Activated CD4-positive, alpha-beta T cell treated with anti-CD3 and anti-CD28 coated beads, Interleukin-2, Interleukin-4, amounts not matched to agents 100 ng/mL and 50 ng/mL, durations not matched to agents 16 hours and 8 hours (primary cell): ENCODE data around the gene NPS.

Experiments used
- DNase-seq: peaks from one replicate; pipeline ENCODE4 v3.0.0-alpha.2; 2020; ENCODE audit warnings: low spot score

Gene NPS

DNA sequence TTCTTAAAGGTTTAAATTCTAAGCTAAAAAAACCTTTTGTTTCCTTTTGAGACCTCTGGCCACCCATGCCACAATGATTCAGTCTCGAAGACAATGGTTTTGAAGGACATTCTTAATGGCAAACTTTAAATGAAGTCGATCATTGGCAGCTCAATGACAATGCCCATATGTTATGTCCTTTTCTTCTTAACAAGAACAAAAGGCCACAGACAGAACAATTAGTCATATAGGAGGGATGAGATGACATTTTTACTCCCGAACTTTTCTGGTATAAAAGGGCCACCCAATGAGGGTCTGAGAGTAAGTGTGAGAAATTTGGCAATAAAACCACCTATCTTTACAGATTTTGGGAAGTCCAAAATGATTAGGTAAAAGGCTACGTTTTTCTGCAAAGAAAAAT is at the start of gene NPS:
TSS of gene NPS (plus strand) at position 301 of the 400 bp plus-strand sequence. CDS start at position 361, 60 bp downstream.
- DNase-seq = no peak

GRCh38 chr10:127500127-127500526 is 49.0 kb upstream of the NPS start:
- DNase-seq = no peak

- no peak for DNase-seq
Observed at GRCh38 chr10:127506094-127506493, 43.0 kb upstream of the NPS start.

GRCh38 chr10:127522298-127522697 is 26.8 kb upstream of the NPS start:
- no peak for DNase-seq

DNA sequence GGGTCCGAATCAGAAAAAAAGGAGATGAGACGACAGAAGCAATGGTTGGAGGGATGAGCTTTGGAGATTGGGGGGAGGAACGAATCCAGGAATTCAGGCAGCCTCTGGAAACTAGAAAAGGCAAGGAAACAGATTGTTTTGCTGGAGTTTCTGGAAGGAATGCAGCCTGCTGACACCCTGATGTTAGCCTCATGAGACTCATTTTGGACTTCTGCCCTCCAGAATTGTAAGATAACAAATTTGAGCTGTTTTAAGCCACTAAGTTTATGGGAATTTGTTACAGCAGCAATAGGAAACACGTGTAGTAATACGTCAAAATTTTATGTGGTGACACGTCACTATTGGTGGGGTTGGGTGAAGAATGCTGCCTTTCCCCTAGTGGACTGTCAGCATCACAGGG is 25.6 kb upstream of the NPS start:
- DNase-seq = no peak

- no peak for DNase-seq
Observed at GRCh38 chr10:127524229-127524628, 24.9 kb upstream of the NPS start.

GRCh38 chr10:127524908-127525665 is 24.0 kb upstream of the NPS start:
- no peak for DNase-seq

- no peak for DNase-seq
Observed at GRCh38 chr10:127525686-127526085, 23.4 kb upstream of the NPS start.

- DNase-seq = no peak
Observed at GRCh38 chr10:127526161-127526560, 22.9 kb upstream of the NPS start.

GRCh38 chr10:127527320-127527719 is 21.8 kb upstream of the NPS start:
- no peak for DNase-seq

DNA sequence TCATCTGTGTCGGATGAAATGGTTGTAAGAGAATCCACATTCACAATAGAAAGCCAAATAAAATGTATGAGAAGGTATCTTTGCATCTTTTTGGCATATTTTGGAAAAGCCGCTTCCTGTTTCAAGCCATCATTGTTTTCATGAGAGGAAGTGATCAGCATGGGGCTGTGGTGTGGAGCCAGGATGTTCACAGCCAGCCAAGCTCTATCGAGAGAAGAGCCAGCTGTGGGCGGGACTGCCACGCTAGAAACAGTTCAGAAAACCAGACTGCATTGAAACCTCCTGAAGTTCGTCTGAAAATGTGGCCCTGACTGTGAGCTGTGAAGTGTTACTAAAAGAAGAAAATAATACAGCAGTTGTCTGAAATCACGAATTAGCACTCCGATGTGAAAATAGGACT is 21.2 kb upstream of the NPS start:
- DNase-seq = no peak

DNA sequence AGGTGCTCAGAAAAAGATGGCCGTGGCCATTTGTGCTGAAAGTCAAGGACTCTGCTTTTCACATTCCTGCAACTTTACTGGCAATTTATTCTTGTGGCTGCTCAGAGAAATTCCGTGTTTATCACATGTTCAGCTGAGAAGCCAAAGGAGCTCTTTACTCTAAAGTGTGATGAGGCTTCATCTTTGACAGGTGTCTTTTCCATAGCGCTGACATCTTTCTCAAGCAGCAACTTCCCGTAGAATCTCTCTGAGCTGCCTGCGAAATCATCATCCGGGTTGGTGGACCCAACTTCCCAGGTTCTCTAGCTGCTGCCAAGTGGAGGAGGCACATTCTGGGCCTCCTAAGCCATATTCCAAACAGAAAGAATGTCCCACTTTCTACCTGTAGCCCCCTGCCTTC is 16.9 kb upstream of the NPS start:
- no peak for DNase-seq

DNA sequence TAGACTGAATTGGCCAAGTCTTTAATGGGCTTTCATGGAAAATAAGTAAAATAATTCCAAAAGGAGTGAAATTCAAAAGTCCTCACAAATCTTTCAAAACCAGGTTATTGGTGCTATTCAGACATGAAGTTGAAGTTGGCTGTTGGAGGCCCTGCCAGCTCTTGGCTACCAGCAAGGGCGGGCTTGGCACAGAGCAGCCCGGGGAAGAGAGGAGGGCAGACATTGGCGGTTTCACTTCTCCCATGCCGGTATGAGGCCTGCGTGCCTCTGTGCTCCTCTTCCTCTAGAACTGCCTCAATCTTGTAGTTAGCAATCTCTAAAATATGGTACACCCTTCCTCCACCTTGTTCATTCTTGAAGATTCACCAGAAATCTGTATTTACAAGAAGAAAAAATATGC is 16.4 kb upstream of the NPS start:
- no peak for DNase-seq

GRCh38 chr10:127534074-127534473 is 15.0 kb upstream of the NPS start:
- DNase-seq = no peak

DNA sequence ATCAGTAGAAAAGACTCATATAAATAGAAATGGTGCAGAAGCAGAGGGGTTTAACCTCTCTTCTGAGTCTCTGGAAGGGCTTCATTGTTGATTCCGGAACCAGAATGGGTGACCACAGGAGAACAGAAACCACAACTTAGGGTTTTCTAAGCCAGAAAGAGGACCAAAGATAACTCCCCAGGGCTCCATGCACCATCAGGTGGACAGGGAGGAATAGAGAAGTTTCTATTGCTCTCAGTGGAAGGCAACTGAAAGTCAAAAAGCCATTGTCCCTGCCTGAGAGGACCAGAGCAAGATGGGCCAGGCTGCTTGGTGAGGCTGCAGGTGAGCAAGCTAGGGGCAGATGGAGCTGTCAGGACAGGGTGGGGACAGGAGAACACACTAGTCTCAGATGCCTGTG is 14.6 kb upstream of the NPS start:
- no peak for DNase-seq

DNA sequence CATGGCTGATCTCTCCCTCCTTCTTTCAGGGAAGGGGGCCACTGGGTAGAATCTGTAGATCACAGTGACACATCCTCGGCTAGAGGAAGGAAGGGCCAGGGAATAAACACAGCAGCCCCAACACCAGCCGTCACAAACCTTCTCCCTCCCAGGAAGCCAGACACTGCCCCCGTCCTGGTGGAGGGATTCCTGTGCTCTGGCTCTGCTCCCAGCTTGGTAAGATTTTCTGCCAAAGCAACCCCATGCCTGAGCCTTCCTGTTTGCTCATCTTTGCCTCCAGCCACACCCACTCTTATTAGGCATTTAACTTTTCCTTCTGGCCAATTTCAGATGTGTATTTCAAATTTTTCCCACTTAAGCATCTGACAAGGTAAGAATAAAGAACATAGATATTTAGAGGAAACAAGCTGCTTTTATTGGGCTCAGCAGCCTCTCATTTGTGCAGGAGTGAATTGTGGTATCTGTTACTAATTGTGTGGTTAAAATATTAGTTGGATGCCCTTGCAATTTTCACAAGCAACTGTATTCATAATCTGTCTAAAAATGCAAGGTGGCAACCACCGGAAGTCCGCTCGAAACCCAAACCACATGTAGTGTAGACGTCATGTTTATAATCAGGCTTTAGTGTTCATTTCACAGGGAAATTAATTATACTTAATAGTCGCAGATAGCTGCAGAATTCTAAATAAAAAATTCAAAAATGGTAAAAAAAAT is 13.2 kb upstream of the NPS start:
- no peak for DNase-seq

- no peak for DNase-seq
Observed at GRCh38 chr10:127536972-127537760, 11.9 kb upstream of the NPS start.

- DNase-seq = no peak
Observed at GRCh38 chr10:127537924-127538323, 11.2 kb upstream of the NPS start.

- DNase-seq = no peak
Observed at GRCh38 chr10:127548022-127548421, 1.1 kb upstream of the NPS start.

- DNase-seq = no peak
Observed at GRCh38 chr10:127550861-127551260, 1.8 kb downstream of the NPS start.

- no peak for DNase-seq
Observed at GRCh38 chr10:127552446-127552845, 3.3 kb downstream of the NPS start.

- DNase-seq = no peak
Observed at GRCh38 chr10:127553417-127553816, 4.3 kb downstream of the NPS start.

DNA sequence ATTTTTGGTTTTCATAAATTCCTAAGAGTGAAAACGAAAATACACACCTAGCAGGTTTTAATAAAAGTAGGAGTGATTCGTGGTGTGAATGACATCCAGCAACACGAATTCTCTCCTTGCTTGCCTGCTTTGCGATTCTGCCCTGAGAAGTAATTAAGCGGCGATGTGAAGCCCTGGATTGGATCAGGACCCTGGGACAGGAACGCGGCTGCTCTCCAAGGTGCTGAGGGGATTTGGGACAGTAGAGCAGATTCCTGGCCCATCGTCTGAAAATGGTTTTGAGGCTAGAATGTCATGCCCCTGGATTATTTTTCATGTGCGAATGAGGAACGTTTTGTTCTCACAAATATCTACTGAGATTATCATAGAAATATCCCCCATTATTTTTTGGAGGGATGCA is 7.8 kb downstream of the NPS start:
- DNase-seq = no peak
